ENCODE measurements around the gene SLC26A11.
"Not testable (repeated sequence)": the region's sequence is repeated elsewhere in the genome, so short reads cannot be mapped to it uniquely, and the experiment has no call there.

The SLC26A11 gene

GRCh38 chr17:80244871-80245509, 24.8 kb downstream of the SLC26A11 start:
- DNase-seq (ENCODE audit: low read depth), result no peak

GRCh38 chr17:80245566-80246265, 25.5 kb downstream of the SLC26A11 start:
- no peak for DNase-seq (ENCODE audit: low read depth)

GRCh38 chr17:80246266-80246681, 26.0 kb downstream of the SLC26A11 start:
- no peak for DNase-seq (ENCODE audit: low read depth)

- no peak for DNase-seq (ENCODE audit: low read depth)
Observed at GRCh38 chr17:80246726-80247125, 26.5 kb downstream of the SLC26A11 start.

- no peak for DNase-seq (ENCODE audit: low read depth)
Observed at GRCh38 chr17:80247561-80247960, 27.3 kb downstream of the SLC26A11 start.

- DNase-seq (ENCODE audit: low read depth), result no peak
Observed at GRCh38 chr17:80248001-80248893, 28.0 kb downstream of the SLC26A11 start.

GRCh38 chr17:80248894-80249710, 28.9 kb downstream of the SLC26A11 start:
- DNase-seq (ENCODE audit: low read depth), result no peak

- no peak for DNase-seq (ENCODE audit: low read depth)
Observed at GRCh38 chr17:80251966-80252365, 31.7 kb downstream of the SLC26A11 start.

- DNase-seq (ENCODE audit: low read depth), result peak; percentile 72
Observed at GRCh38 chr17:80252871-80253270, 32.6 kb downstream of the SLC26A11 start.

GRCh38 chr17:80253631-80254395, 33.6 kb downstream of the SLC26A11 start:
- no peak for DNase-seq (ENCODE audit: low read depth)

- DNase-seq (ENCODE audit: low read depth), result peak; percentile 47
Observed at GRCh38 chr17:80254396-80255251, 34.4 kb downstream of the SLC26A11 start.

- DNase-seq (ENCODE audit: low read depth), result no peak
Observed at GRCh38 chr17:80256034-80256350, 35.8 kb downstream of the SLC26A11 start.

GRCh38 chr17:80257716-80258213, 37.5 kb downstream of the SLC26A11 start:
- DNase-seq (ENCODE audit: low read depth), result no peak

GRCh38 chr17:80258296-80258695, 38.1 kb downstream of the SLC26A11 start:
- DNase-seq (ENCODE audit: low read depth), result not testable (repeated sequence)

- no peak for DNase-seq (ENCODE audit: low read depth)
Observed at GRCh38 chr17:80259457-80260068, 39.3 kb downstream of the SLC26A11 start.

- peak; percentile 78 for DNase-seq (ENCODE audit: low read depth)
Observed at GRCh38 chr17:80260069-80260535, 39.9 kb downstream of the SLC26A11 start.

GRCh38 chr17:80260791-80261158, 40.5 kb downstream of the SLC26A11 start, which contains the start of gene RNF213:
RNF213 (plus strand) TSS chr17:80260852; CDS start chr17:80263682, 2,830 bp downstream.
- DNase-seq (ENCODE audit: low read depth), result peak; percentile 56

GRCh38 chr17:80261159-80261894, 41.1 kb downstream of the SLC26A11 start:
- DNase-seq (ENCODE audit: low read depth), result peak; percentile 51

- no peak for DNase-seq (ENCODE audit: low read depth)
Observed at GRCh38 chr17:80261895-80262279, 41.7 kb downstream of the SLC26A11 start.
